Nephron progenitor cell (in vitro differentiated cells): ENCODE data around the gene ST6GALNAC3.

Source experiments
- DNase-seq: peaks from one replicate; pipeline ENCODE4 v3.0.0; 2021
- H3K27ac Mint-ChIP-seq: 2 replicates; pipeline ENCODE4 v1.8.0; 2021; ENCODE audit warnings: mild to moderate bottlenecking, moderate library complexity, mixed read lengths
- H3K27me3 Mint-ChIP-seq: 2 replicates; pipeline ENCODE4 v1.8.0; 2021; ENCODE audit warnings: mild to moderate bottlenecking, low read depth, mixed read lengths; ENCODE audit not compliant: poor library complexity
- H3K36me3 Mint-ChIP-seq: 2 replicates; pipeline ENCODE4 v1.8.0; 2021; ENCODE audit warnings: low read depth, mixed read lengths
- H3K4me1 Mint-ChIP-seq: 2 replicates; pipeline ENCODE4 v1.8.0; 2021; ENCODE audit warnings: mixed read lengths
- H3K4me3 Mint-ChIP-seq: 2 replicates; pipeline ENCODE4 v1.8.0; 2021; ENCODE audit warnings: mild to moderate bottlenecking, moderate library complexity, mixed read lengths
- H3K9me3 Mint-ChIP-seq: 2 replicates; pipeline ENCODE4 v1.8.0; 2021; ENCODE audit warnings: mild to moderate bottlenecking, moderate library complexity, mixed read lengths
- TF ChIP-seq, protein P1 (sequence below): fragments of 200-600 bp; sonication (generic); IDR thresholded peaks from 2 replicates; pipeline ENCODE4 v1.5.0; 2021; ENCODE audit warnings: antibody characterized with exemption

Gene ST6GALNAC3

DNA sequence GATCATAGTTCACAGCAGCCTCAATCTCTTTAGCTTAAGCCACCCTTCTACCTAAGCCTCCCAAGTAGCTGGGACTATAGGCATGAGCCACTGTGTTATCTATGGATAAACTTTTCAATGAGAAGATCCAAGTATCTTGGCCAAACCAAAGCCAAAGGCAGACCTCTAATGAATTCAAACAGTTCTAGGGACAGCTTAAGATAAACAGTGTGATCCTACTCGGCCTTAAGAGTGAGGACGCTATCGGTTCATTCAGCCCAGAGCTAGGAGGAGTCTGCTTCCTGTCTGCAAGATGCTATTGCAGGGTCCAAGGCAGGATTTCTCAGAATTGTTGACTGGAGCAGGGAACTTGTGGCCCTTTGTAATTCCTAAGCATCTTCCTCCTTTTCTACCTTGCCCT, 368.7 kb downstream of the ST6GALNAC3 start:
- no peak for DNase-seq
- H3K9me3 Mint-ChIP-seq: peaks cover 20% of the 10 kb centered on the region
- TF ChIP-seq, protein P1, sequence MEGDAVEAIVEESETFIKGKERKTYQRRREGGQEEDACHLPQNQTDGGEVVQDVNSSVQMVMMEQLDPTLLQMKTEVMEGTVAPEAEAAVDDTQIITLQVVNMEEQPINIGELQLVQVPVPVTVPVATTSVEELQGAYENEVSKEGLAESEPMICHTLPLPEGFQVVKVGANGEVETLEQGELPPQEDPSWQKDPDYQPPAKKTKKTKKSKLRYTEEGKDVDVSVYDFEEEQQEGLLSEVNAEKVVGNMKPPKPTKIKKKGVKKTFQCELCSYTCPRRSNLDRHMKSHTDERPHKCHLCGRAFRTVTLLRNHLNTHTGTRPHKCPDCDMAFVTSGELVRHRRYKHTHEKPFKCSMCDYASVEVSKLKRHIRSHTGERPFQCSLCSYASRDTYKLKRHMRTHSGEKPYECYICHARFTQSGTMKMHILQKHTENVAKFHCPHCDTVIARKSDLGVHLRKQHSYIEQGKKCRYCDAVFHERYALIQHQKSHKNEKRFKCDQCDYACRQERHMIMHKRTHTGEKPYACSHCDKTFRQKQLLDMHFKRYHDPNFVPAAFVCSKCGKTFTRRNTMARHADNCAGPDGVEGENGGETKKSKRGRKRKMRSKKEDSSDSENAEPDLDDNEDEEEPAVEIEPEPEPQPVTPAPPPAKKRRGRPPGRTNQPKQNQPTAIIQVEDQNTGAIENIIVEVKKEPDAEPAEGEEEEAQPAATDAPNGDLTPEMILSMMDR: no peak
- H3K4me3 Mint-ChIP-seq: no peak overlapping the region
- no peaks in the 10 kb centered on the region for H3K4me1 Mint-ChIP-seq
- peaks cover 23% of the 10 kb centered on the region for H3K36me3 Mint-ChIP-seq
- peaks cover 3% of the 10 kb centered on the region for H3K27me3 Mint-ChIP-seq
- H3K27ac Mint-ChIP-seq: no peak overlapping the region

GRCh38 chr1:76444773-76445172, 370.2 kb downstream of the ST6GALNAC3 start:
- no peaks in the 10 kb centered on the region for H3K4me1 Mint-ChIP-seq
- TF ChIP-seq, protein P1: no peak

GRCh38 chr1:76450229-76450628, 375.7 kb downstream of the ST6GALNAC3 start:
- TF ChIP-seq, protein P1: no peak
- peaks cover 74% of the 10 kb centered on the region for H3K36me3 Mint-ChIP-seq

More at GRCh38 chr1:76444773-76445172, 370.2 kb downstream of the ST6GALNAC3 start:
- Mint-ChIP-seq H3K27ac (no peak overlapping the region), H3K4me3 (no peak overlapping the region), H3K9me3 (peaks cover 33% of the 10 kb centered on the region), H3K27me3 (peaks cover 3% of the 10 kb centered on the region), H3K36me3 (peaks cover 30% of the 10 kb centered on the region)
- DNase-seq: no peak

GRCh38 chr1:76463278-76463677, 388.7 kb downstream of the ST6GALNAC3 start:
- DNase-seq: no peak
- Mint-ChIP-seq H3K36me3 (peaks cover 9% of the 10 kb centered on the region), H3K4me1 (peaks cover 5% of the 10 kb centered on the region), H3K9me3 (peaks cover 4% of the 10 kb centered on the region), H3K27ac (no peak overlapping the region), H3K4me3 (no peak overlapping the region), H3K27me3 (no peaks in the 10 kb centered on the region)
- TF ChIP-seq, protein P1: no peak

More at GRCh38 chr1:76450229-76450628, 375.7 kb downstream of the ST6GALNAC3 start:
- no peaks in the 10 kb centered on the region for H3K4me1 Mint-ChIP-seq
- H3K27me3 Mint-ChIP-seq: peaks cover 3% of the 10 kb centered on the region
- peaks cover 87% of the 10 kb centered on the region for H3K9me3 Mint-ChIP-seq
- no peak overlapping the region for H3K27ac Mint-ChIP-seq
- H3K4me3 Mint-ChIP-seq: no peak overlapping the region
- no peak for DNase-seq

DNA sequence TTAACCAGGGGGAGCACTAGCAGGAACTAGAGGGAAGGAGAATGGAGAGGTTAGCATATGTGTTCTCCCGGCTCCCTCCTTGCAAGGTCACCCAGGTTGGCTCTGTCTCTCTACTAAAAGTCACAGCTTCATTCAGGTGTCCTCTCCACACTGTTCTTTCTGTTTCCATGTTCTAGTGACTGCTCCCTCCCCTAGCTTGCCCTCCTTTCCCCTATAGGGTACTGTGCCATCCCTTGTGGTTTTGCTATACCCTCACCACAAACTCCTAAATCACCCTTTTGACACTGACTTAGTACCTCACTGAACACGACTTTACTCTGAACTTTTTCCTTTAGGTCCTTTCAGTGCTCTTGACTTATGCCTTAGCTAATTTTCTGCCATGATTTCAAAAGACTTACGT, 389.3 kb downstream of the ST6GALNAC3 start:
- TF ChIP-seq, protein P1: no peak
- no peak overlapping the region for H3K27ac Mint-ChIP-seq
- H3K4me3 Mint-ChIP-seq: no peak overlapping the region
- H3K36me3 Mint-ChIP-seq: peaks cover 8% of the 10 kb centered on the region
- DNase-seq: no peak
- peaks cover 5% of the 10 kb centered on the region for H3K4me1 Mint-ChIP-seq
- H3K27me3 Mint-ChIP-seq: no peaks in the 10 kb centered on the region
- peaks cover 3% of the 10 kb centered on the region for H3K9me3 Mint-ChIP-seq

- H3K36me3 Mint-ChIP-seq: no peaks in the 10 kb centered on the region
- TF ChIP-seq, protein P1: no peak
Measured at GRCh38 chr1:76465030-76465429, 390.5 kb downstream of the ST6GALNAC3 start.

More at GRCh38 chr1:76465030-76465429, 390.5 kb downstream of the ST6GALNAC3 start:
- no peaks in the 10 kb centered on the region for H3K9me3 Mint-ChIP-seq
- H3K4me1 Mint-ChIP-seq: peaks cover 5% of the 10 kb centered on the region
- no peak overlapping the region for H3K4me3 Mint-ChIP-seq
- DNase-seq: no peak
- H3K27ac Mint-ChIP-seq: no peak overlapping the region
- H3K27me3 Mint-ChIP-seq: no peaks in the 10 kb centered on the region
